Keratinocyte (primary cell): ENCODE measurements around the gene TTC3.

Source experiments
- CTCF ChIP-seq, 3 experiments: IDR thresholded peaks in 1 of 3; conservative IDR thresholded peaks in 1 of 3; optimal IDR thresholded peaks in 1 of 3; 2 replicates in 2 of 3; 3 replicates in 1 of 3; pipeline versions ENCODE3 to v1.5.1; 2011; ENCODE audit warnings: low read length in 3 of 3, mild to moderate bottlenecking in 3 of 3, moderate library complexity in 2 of 3, control low read depth in 1 of 3, inconsistent platforms in 1 of 3; ENCODE audit not compliant: insufficient read depth in 2 of 3; ENCODE audit errors: extremely low read depth in 1 of 3
- EZH2 ChIP-seq: IDR thresholded peaks from one replicate; pipeline ENCODE4 v1.6.1; 2012; ENCODE audit warnings: inconsistent platforms, mild to moderate bottlenecking, low read length, moderate library complexity

- TF ChIP-seq CTCF (optimal IDR thresholded peaks at IDR 0.05 in 1 of 3, IDR thresholded peaks at IDR 0.05 in 1 of 3, conservative IDR thresholded peaks at IDR 0.05 in 1 of 3; ENCODE audit: extremely low read depth in 1 of 3, insufficient read depth in 2 of 3, low read length in 3 of 3) (no peak), EZH2 (no peak)
Measured at GRCh38 chr21:37136744-37137143, 63.7 kb downstream of the TTC3 start.
